Neural progenitor cell (in vitro differentiated cells): ENCODE measurements around the gene TLE5.

ENCODE experiments used
- EZH2 ChIP-seq: fragments of 200-600 bp; sonication (generic); IDR thresholded peaks from 2 replicates; pipeline ENCODE4 v1.6.1; 2017; ENCODE audit warnings: antibody characterized with exemption, mild to moderate bottlenecking, moderate library complexity
- EZH2phosphoT487 ChIP-seq: fragments of 200-600 bp; sonication (generic); IDR thresholded peaks from 2 replicates; pipeline ENCODE4 v1.6.1; 2017; ENCODE audit warnings: antibody characterized with exemption
- TF ChIP-seq, protein P1 (sequence below): fragments of 200-600 bp; sonication (generic); IDR thresholded peaks from 2 replicates; pipeline ENCODE4 v1.5.1; 2017; ENCODE audit warnings: antibody characterized with exemption, mild to moderate bottlenecking

DNA sequence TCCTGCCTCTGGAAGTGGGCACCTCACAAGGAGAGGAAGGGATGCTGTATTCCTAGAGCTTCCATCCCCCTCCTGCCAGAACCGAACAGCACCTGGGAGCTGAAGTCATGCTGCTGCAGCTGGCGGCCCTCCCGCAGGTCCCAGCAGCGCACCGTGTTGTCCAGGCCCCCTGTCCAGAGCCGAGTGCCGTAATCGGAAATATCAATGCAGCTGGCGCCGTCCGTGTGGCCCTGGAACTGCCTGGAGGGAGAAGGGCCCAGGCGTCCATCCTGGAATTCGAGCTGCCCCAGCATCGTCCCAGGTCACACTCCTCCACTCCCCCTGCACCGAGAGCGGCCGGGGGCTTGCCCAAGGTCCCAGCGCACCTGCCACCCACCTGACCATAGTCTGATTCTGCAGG is 57.0 kb downstream of the TLE5 start:
- TF ChIP-seq EZH2phosphoT487 (no peak), EZH2 (no peak)
- TF ChIP-seq, protein P1, sequence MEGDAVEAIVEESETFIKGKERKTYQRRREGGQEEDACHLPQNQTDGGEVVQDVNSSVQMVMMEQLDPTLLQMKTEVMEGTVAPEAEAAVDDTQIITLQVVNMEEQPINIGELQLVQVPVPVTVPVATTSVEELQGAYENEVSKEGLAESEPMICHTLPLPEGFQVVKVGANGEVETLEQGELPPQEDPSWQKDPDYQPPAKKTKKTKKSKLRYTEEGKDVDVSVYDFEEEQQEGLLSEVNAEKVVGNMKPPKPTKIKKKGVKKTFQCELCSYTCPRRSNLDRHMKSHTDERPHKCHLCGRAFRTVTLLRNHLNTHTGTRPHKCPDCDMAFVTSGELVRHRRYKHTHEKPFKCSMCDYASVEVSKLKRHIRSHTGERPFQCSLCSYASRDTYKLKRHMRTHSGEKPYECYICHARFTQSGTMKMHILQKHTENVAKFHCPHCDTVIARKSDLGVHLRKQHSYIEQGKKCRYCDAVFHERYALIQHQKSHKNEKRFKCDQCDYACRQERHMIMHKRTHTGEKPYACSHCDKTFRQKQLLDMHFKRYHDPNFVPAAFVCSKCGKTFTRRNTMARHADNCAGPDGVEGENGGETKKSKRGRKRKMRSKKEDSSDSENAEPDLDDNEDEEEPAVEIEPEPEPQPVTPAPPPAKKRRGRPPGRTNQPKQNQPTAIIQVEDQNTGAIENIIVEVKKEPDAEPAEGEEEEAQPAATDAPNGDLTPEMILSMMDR, result no peak
